SH-SY5Y (cell line): ENCODE results near the gene SHROOM2.

Experiments
- GATA2 ChIP-seq: IDR thresholded peaks from 2 replicates; pipeline ENCODE4 v1.6.1; 2011; ENCODE audit warnings: mild to moderate bottlenecking, low read depth, low read length
- GATA3 ChIP-seq: IDR thresholded peaks from 2 replicates; pipeline ENCODE4 v1.6.1; 2011; ENCODE audit warnings: low read depth, mild to moderate bottlenecking, low read length, moderate library complexity

Gene SHROOM2

GRCh38 chrX:9785944-9786797 lies at the start of gene SHROOM2:
Gene SHROOM2, plus strand, starts transcription at chrX:9786429. Its CDS starts 117 bp downstream, at chrX:9786546.
- TF ChIP-seq GATA3 (no peak), GATA2 (no peak)

- TF ChIP-seq GATA3, result no peak
These were observed 48.9 kb upstream of the SHROOM2 start for GRCh38 chrX:9737363-9737762.

GRCh38 chrX:9738151-9738550 lies 48.1 kb upstream of the SHROOM2 start:
- peak; percentile 56; the same call in 1 of the 2 replicates for TF ChIP-seq GATA2
- no peak for TF ChIP-seq GATA3

GRCh38 chrX:9739130-9739529 lies 47.1 kb upstream of the SHROOM2 start:
- TF ChIP-seq GATA3, result no peak
- no peak for TF ChIP-seq GATA2

GRCh38 chrX:9745417-9746115 lies 40.7 kb upstream of the SHROOM2 start:
- TF ChIP-seq GATA2 (no peak), GATA3 (no peak)

DNA sequence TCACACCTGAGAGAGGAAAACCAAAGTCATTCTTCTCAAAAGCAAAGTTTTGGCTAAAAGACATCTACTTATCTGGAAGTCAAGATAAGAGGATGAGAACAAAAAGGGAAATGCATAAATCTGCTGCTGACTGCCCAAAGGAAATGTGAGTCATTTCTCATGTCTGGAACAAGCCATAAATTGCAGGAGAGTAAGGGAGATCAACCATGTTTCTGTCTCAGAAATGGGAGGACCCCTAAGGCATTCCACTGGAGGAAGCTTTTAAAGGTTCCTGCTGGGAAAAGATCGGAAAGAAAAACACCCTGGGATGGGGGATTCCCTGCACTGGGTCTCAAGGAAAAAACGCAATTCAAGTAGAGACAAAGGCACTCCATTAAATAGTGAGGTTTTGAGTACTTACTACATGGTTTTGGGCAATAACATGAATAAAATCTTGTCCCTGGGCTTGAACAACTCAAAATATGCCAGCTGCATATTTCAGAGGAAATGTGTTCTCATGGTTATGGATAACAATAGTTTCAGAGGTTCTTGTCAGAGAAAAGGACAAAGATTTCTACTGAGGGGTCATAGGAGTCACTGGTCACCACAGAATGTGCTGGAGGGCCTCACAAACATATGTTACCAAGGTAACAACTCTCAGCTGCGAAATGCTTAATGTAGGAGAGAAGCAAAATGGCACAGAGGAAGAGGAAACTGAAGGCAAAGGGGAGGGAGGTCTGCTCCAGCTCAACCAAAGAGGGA lies 39.9 kb upstream of the SHROOM2 start:
- TF ChIP-seq GATA3, result no peak
- no peak for TF ChIP-seq GATA2

DNA sequence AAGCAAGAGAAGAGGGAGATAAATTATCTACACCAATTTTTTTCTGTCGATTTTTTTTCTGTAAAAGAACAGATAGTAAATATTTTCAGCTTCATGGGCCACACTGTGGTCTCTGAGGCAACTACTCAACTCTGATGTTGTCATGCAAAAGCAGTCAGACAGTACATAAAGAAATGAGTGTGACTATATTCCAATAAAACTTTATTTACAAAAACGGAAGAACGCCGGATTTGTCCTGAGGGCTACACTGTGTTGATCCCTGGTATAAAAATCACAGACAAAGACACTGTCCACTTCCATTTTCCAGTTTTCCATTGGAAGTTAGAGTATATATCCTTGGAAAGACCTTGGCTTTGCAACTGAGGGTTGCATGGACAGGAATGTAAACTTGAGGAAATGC lies 38.6 kb upstream of the SHROOM2 start:
- TF ChIP-seq GATA2, result no peak
- TF ChIP-seq GATA3, result no peak

- TF ChIP-seq GATA2, result no peak
- no peak for TF ChIP-seq GATA3
These were observed 37.0 kb upstream of the SHROOM2 start for GRCh38 chrX:9749146-9749692.

DNA sequence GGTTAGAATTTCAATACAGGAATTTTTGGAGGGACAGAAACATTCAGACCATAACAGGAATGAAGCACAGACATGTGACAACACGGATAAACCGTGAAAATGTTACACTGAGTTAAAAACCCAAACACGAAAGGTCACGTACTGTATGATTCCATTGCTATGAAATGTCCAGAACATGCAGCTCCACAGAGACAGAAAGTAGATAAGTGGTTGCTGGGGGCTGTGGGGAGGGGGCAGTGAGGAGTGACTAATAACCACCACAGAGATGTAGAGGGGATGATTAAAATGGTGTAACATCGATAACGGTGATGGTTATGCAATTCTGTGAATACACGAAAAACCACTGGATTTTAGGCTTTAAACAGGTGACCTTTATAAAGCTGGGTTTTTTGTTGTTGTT lies 28.9 kb upstream of the SHROOM2 start:
- TF ChIP-seq GATA3, result no peak
- TF ChIP-seq GATA2, result no peak

DNA sequence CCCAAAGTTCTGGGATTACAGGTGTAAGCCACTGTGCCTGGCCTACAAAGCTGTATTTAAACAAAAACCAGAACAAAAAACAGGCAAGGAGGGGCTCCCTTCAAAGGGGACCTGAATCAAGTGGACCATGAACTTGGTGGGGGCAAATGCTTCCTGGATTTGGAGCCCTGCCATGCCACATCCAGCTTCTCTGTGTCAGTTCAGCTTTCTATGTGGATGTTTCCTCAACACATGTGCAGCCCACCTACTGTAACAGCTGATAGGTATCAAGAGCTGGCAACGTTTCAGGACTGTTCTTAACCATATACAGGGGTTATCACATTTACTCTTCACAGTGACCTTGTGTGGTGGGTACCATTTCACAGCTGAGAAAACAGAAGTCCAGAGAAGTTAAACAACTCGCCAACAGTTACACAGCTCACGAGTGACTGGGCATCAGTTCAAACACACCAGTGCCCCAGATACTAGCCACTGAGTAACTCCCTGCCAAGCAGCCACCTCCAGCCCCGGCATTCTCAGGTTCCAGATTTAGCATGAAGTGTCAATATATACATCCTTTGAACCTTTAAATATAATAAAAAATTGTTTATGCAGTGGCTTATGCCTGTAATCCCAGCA lies 28.1 kb upstream of the SHROOM2 start:
- TF ChIP-seq GATA3, result no peak
- no peak for TF ChIP-seq GATA2

DNA sequence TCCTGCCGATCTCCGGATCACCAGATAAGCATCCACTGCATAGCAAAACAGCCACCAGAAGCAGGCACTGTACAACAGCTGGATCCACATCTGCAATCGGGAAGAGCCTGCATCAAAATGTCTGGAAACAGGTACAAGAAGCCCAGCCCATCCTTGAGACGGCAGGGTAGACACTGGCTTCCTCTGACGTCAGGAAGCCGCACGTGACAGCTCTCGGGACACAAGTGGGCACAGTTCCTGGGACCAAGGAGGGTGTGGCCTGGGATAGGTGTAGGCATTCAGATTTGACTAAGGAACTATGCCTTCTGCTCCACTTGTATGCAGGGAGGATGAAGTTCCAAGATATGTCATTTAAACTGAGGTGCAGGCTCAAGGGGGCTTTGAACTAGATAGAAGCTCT lies 26.9 kb upstream of the SHROOM2 start:
- TF ChIP-seq GATA2 (no peak), GATA3 (no peak)

DNA sequence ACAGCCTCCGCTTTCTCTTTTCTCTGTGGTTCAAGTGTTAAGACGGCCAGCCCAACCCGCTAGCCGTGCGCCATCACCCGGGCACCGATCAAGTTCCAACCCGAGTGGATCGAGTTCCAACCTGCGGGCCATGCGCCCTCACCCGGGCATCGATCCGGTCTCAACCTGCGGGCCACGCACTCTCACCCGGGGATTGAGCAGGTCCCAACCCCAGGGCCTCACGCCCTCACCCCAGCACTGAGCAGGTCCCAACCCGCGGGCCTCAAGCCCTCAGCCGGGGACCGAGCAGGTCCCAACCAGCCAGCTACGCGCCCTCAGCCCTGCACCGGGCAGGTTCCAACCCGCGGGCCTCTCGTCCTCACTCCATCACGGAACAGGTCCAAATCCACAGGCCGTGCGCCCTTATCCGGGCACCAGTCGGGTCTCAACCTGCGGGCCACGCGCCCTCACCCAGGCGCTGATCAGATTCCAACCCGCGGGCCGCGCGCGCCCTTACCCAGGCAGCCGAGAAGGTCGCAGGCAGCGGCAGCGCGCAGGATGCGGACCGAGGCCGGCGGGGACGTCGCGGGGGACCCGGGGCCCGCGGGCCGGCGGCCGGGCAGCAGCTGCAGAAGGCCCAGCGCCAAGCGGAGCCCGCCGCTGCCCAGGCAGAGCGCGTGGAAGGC lies 21.0 kb upstream of the SHROOM2 start:
- TF ChIP-seq GATA3 (no peak), GATA2 (no peak)

- TF ChIP-seq GATA3 (no peak), GATA2 (no peak)
These were observed 20.5 kb upstream of the SHROOM2 start, which contains the start of gene GPR143 for GRCh38 chrX:9765737-9766097. Gene GPR143, minus strand, starts transcription at chrX:9765847. Its CDS starts 30 bp downstream, at chrX:9765817.
